ENCODE results near the gene SDC4. TPM values are rescaled to one million over a fixed set of nuclear protein-coding genes. Genes with fewer than 3 reads are reported as not detected.
A peak's percentile ranks its signal among the peaks of the same experiment; 100 is the strongest.

SDC4 gene
- total RNA-seq, 1 donor from 2014 or later = 65.1 TPM

DNA sequence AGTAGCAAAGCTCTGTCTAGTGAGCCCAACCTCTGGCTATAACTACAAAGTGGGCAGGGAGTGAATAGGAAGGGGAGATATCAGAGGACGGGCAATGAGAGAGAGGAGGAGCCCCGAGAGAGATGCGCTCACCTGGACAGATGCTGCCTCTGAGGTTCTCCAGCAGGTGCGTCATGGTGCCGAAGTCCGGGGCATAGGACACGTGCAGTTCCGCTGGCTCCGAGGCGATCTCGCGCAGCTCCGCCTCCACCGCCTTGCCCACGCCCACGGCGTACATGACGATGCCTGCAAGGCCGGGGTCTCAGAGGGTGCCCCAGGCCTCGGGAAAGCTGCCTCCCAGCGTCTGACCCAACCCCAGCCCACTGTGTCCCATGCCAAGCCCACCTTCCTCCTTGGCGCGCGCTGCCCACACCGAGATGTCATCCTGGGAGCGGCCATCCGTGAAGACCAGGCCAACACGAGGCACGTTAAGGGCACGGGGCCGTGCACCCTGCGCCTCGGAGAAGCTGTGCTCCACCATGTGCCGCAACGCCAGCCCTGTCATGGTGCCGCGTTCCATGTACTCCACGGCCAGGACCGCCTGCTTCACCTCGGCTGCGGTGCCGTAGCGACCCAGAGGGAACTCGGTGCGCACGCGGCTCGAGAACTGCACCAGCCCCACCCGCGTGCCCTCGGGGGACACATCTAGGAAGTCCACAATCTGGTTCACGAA lies 50.3 kb downstream of the SDC4 start:
- DNase-seq (ENCODE audit: low read depth in 2 of 2) = no peak

- no peak for DNase-seq (ENCODE audit: low read depth in 2 of 2)
Observed at GRCh38 chr20:45294659-45295058, 53.6 kb downstream of the SDC4 start.

- no peak for DNase-seq (ENCODE audit: low read depth in 2 of 2)
Observed at GRCh38 chr20:45294003-45294368, 54.2 kb downstream of the SDC4 start.

DNA sequence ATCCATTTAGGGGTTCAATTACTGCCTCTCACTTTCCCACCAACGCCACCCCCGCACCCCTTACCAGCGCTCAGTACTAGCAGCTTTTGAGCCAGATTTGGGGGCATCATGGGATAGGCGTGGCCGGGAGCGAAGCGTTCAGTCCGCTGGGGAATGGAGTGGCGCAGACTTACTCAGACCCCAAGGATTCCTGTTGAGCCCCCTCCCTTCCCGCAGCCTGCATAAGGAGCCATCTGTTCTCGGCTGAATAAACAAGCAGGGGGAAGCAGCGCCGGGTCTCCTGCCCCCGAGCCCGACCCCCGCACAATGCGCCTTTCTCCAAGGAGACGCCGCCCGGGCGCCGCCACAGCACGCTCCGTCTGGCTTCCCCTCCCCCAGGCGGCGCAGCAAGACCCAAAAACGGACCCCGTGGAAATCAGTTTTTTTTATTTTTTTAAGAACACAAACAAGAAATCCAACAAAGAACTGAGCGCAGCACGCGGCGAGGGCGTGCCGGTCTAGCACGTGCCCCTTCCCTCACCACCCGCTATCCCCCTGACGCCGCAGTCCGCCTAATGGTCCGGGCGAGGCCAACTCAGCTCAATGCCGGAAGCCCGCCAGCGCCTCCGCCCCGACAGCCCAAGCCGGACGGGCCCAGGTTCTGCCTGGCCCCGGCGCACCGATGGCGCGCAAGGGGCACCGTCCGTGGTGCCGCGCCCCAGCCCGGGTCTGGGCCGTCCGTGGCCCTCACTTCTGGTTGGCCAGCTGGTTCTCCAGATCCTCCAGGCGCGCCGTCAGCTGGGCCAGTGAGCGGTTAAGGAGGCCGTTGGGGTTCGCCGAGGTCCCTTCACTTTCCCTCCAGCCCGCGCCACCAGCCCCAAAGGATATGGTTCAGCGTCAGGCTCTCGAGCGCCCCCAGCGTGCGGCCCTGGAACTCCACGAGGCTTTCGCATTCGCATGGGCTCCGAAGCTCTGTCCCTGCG lies 54.9 kb downstream of the SDC4 start:
- DNase-seq (ENCODE audit: low read depth in 2 of 2) = peak; percentile 72 to 80

- DNase-seq (ENCODE audit: low read depth in 2 of 2) = no peak
Observed at GRCh38 chr20:45292343-45292742, 55.9 kb downstream of the SDC4 start.

DNA sequence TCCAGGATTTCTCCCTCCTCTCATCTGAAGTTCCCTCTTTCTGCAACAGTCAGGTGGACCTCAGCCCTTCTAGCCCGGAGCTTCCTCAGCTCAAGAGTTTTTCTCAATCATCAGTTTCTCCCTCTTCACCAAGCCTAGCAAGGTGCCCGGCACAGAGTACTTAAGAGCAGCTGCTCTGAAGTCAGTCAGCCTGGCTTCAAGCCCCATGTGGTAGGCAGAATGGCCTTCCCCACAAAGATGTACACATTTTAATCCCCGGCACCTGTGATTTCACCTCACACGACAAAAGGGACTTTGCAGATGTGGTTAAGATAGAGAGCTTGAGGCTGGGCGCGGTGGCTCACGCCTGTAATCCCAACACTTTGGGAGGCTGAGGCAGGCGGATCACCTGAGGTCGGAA lies 56.7 kb downstream of the SDC4 start:
- DNase-seq (ENCODE audit: low read depth in 2 of 2) = no peak

DNA sequence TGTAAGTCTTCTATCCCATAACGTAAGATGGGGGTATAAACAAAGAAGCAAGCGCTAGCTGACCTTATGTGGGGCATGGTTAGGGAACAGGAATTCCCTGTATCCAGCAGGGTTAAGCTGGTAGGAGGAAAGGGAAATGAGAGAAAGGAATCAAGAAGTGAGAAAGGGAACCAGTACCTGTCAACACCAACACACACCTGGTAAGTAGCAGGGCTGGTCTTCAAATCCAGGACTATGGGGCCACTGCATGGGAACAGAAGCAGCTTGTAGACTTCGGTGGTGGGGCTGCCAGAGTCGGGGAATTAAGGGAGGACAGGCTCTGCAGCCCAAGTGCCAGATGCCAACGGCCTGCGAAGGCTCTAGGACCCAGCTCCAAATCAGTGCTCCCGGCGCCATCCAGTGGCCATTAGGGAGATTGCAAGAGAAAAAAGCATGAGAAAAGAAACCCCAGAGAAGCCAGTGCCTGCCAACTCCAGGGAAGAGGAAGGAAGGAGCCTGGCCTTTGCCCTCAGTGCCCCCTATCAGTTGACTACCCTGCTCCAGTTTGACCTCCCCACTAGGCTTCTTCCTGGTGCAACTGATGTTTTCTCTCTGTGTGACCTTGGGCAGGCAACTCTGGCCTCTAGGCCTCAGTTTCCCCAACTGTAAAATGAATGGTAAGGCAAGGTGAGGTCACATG lies 57.4 kb downstream of the SDC4 start:
- DNase-seq (ENCODE audit: low read depth in 2 of 2) = peak; percentile 72 to 73

- no peak for DNase-seq (ENCODE audit: low read depth in 2 of 2)
Observed at GRCh38 chr20:45289942-45290676, 58.1 kb downstream of the SDC4 start.

GRCh38 chr20:45288860-45289259 lies 59.4 kb downstream of the SDC4 start:
- DNase-seq (ENCODE audit: low read depth in 2 of 2) = no peak

DNA sequence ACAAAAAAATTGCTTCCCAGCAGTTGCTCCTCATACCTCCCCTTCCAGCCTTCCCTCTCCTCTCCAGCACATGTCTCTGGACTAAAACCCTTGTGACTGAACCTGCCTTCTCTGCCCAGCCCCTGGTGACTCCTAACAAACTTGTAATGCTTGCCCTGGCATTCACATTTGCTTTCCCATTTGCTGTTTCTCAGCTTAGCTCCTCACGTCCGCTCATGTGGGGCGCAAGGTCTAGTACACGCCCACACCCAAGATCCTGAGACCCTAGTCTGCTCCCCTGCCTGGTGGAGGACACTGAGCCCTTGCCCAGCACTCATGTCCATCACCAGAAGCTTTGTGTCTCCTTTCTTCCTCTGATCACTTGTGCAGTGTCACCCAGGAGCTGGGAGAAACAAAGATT lies 59.8 kb downstream of the SDC4 start:
- no peak for DNase-seq (ENCODE audit: low read depth in 2 of 2)

DNA sequence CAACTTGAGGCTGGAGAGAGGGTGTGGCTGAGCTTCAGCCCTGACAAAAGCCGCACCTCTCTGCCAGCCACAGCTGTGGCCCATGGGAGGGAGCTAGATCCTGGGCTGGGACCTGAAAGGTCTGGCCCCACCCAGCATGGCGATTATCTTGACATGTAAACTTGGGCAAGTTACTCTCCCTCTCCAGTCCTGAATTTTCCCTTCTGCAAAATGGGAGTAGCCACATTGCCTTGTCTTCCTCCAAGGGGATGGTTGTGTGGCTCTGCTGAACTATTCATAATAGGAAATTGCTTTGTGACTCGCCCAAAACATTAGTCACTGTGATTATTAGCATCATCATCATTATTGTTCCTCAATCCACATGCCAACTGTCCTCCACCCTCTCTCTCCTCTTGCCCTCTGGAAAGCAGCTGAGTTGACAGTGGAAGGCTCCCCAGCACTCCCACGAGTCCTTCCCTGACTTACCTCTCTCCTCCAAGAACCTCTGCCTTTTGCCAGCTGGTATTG lies 64.6 kb downstream of the SDC4 start:
- DNase-seq (ENCODE audit: low read depth in 2 of 2) = no peak

DNA sequence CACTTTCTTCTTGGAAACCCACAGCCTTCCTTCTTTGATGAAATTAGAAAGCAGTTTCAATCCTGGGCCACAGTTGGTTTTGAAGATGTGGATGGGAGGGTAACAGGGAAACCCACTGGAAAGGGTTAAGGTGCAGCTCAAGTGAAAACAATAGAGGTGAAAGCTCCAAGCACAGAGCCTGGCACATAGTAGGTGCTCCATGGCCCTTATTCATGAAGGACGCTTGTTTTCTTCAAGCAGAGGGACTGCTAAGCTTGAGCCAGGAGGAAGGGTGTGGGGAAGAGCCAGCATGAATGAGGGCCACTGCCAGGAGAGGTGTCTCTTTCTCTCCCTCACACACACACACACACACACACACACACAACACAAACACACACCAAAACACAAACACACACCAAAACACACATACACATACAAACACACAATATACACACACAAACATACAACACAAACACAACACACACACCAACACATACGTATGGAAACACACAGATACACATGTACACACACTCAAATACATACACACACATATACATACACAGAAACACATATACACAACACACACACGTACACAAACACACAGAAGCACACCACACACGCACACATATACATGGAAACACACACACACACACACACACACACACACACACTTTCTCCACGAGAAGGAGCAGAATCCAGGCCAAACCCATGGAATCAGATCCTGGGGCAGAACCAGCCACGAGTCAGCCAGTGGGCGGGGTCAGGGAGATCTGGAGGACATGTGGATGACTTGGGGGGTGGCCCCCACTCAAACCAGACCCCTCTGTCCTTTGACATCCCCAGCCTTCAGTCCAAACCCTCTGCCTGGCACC lies 65.3 kb downstream of the SDC4 start:
- DNase-seq (ENCODE audit: low read depth in 2 of 2) = no peak

DNA sequence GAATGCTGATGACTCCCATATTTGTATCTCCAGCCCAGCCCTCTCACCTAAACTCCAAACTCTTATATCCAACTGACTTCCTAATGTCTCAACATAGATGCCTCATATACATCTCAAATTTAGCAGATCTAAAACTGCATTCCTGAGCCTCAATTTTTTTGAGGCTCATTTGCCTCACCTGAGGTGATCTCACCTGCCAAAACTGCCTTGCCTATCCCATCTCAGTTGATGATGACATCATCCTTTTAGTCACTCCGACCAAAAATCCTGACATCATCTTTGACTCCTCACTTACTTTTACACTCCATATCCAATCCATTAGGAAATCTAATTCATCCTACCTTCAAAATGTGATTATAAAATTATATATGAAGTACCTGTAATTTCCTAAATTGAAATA lies 68.2 kb downstream of the SDC4 start:
- DNase-seq (ENCODE audit: low read depth in 2 of 2) = no peak

GRCh38 chr20:45275338-45275737 lies 72.9 kb downstream of the SDC4 start:
- no peak for DNase-seq (ENCODE audit: low read depth in 2 of 2)

Other genes starting within 250 kb of the SDC4 start
- under 0.01 and 0.40 TPM in 2 replicates for gene KCNS1, start 247.3 kb downstream of the SDC4 start, total RNA-seq
- gene WFDC5, start 233.2 kb downstream of the SDC4 start, total RNA-seq = not detected in 2 replicates
- gene WFDC12, start 224.0 kb downstream of the SDC4 start, total RNA-seq = not detected in 2 replicates
- not detected in 2 replicates for gene PI3, start 173.5 kb downstream of the SDC4 start, total RNA-seq
- not detected in 2 replicates for gene SEMG1, start 141.4 kb downstream of the SDC4 start, total RNA-seq
- gene SEMG2, start 127.1 kb downstream of the SDC4 start, total RNA-seq = not detected in 2 replicates
- 0.79 TPM in 1 of 2 replicates, not detected in the other for gene SLPI, start 93.9 kb downstream of the SDC4 start, total RNA-seq
- not detected in 2 replicates for gene RBPJL, start 41.6 kb downstream of the SDC4 start, total RNA-seq
- not detected in 2 replicates for gene MATN4, start 40.1 kb downstream of the SDC4 start, total RNA-seq
- gene SYS1, start 14.7 kb upstream of the SDC4 start, total RNA-seq = 15.9 and 28.4 TPM in 2 replicates
- not detected in 2 replicates for gene TP53TG5, start 29.9 kb upstream of the SDC4 start, total RNA-seq
- gene DBNDD2, start 59.9 kb upstream of the SDC4 start, total RNA-seq = 5.0 and 5.2 TPM in 2 replicates
- gene PIGT, start 67.7 kb upstream of the SDC4 start, total RNA-seq = 17.4 and 22.2 TPM in 2 replicates
- gene WFDC2, start 121.3 kb upstream of the SDC4 start, total RNA-seq = not detected in 2 replicates
- not detected in 2 replicates for gene SPINT3, start 167.2 kb upstream of the SDC4 start, total RNA-seq
- gene WFDC6, start 191.1 kb upstream of the SDC4 start, total RNA-seq = not detected in 2 replicates
- gene EPPIN, start 199.0 kb upstream of the SDC4 start, total RNA-seq = not detected in 2 replicates
- not detected in 2 replicates for gene WFDC8, start 230.9 kb upstream of the SDC4 start, total RNA-seq